C4-2B (cell line): ENCODE results near the gene CASQ2.

Experiments used
- CTCF ChIP-seq: fragments of 450-650 bp; conservative IDR thresholded peaks from 2 replicates; pipeline ENCODE4 v1.5.1; 2017; ENCODE audit warnings: mild to moderate bottlenecking
- ZFX ChIP-seq: fragments of 450-650 bp; IDR thresholded peaks from 2 replicates; pipeline ENCODE4 v1.6.1; 2017

DNA sequence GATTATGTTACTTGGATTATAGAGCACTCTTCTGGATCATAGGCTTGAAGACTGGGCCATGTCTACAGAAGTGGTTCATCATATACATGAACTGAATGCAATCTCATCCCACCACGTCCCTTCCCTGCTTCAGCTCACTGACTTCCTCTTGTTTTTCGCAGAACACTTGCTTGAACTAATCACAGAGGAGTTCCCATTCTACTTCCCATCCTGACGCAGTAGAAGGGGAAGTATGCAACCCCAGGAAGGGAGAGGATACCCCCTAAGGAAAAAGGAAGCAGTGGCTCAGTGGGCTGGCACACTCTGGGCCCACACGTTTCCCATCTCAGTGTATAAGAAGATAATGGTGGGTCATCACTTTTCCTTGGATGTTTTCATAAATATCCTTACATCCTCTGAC lies 36.2 kb downstream of the CASQ2 start:
- TF ChIP-seq CTCF: no peak
- no peak for TF ChIP-seq ZFX
